Head of caudate nucleus (tissue), 42 donors: ENCODE measurements around the gene PPP2R3B.
"Not testable (repeated sequence)": the region's sequence is repeated elsewhere in the genome, so short reads cannot be mapped to it uniquely, and the experiment has no call there.

ENCODE experiments used
- DNase-seq, 42 donors: peaks; one replicate each; pipeline versions ENCODE4 v3.0.0 to v3.0.0-alpha.2; 2020 to 2021; ENCODE audit warnings: mixed read lengths in 7 of 42
- intact Hi-C: fragments of 100-400 bp; cut with DNase I; formaldehyde crosslinking; loops from one replicate; pipeline ENCODE4 v1.15.0; 2022

PPP2R3B gene, protein sequence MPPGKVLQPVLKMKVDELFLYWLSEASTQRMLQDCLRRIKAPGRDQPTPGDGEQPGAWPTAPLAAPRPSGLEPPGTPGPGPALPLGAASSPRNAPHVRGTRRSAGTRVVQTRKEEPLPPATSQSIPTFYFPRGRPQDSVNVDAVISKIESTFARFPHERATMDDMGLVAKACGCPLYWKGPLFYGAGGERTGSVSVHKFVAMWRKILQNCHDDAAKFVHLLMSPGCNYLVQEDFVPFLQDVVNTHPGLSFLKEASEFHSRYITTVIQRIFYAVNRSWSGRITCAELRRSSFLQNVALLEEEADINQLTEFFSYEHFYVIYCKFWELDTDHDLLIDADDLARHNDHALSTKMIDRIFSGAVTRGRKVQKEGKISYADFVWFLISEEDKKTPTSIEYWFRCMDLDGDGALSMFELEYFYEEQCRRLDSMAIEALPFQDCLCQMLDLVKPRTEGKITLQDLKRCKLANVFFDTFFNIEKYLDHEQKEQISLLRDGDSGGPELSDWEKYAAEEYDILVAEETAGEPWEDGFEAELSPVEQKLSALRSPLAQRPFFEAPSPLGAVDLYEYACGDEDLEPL

DNA sequence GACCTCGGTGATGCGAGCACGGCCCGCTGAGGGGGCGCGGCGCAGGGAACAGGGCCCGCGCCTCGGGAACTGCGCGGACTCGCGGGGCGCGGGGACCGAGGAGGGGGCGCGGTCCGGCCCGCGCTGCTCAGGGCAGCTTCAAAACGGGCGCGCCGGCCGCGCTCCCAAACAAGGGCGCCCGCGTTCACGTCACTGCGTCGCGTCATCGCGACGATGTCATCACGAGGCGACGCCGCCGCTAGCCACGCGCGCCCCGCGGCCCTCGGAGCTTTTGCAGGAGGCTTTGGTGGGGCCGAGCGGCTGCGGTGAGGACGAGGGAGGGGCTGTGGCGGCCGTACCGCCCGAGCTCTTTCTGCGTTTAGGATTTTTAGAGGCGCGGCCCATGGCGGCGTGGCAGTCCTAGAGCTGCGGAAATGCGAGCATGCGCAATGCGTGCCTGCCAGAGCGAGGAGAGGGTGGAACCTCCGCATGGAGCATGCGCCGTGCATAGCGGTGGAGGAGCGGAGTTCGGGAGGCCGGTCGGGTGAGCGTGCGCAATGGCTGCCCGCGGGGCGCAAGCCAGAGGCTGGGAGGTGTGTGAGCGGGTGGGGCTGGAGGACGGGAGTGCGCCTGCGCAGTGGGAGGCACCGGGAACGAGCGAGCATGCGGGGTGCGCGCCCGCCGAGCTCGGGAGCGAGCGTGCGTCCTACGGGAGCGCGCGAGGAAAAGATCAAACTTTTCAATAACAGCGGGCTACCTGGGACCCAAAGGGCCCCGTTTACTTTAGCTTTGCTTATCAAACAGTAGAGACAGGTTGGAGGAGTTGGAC is at the start of gene PPP2R3B:
TSS of gene PPP2R3B (minus strand) at position 140 of the 808 bp plus-strand sequence. CDS start 216 bp downstream, outside the sequence.
- intact Hi-C loops: loop anchor here (5.0 kb wide), 1 partner anchor 70 kb away; the partner anchor contains the start of gene GTPBP6
- DNase-seq: peak; percentile 91 to 100 (median 98)

- DNase-seq: peak in 1 of 42 donors; percentile 20
- intact Hi-C loops: no loop called here
These were observed 48.9 kb upstream of the PPP2R3B start for GRCh38 chrX:435536-436122.

DNA sequence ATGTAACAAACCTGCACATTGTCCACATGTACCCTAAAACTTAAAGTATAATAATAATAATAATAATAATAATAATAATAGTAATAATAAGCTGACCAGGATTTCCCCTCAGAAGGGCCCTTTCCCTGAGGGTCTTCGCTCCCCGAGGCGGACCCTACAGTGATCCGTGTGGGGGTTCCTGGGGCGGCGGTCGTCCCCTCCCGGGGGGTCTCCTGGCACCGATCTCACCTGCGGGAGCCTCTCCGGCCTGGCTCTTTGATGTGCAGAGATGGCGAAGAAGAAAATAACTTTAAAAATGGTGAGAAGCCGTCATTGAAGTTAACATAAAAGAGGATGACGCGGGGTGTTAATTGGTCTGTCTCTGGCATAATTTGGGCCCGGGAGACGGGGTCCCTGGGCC is 48.2 kb upstream of the PPP2R3B start:
- intact Hi-C loops: no loop called here
- DNase-seq: peak in 1 of 42 donors; percentile 6

- intact Hi-C loops: no loop called here
- peak in 2 of 42 donors; percentile 3 to 23 for DNase-seq
These were observed 47.1 kb upstream of the PPP2R3B start for GRCh38 chrX:433771-434170.

- intact Hi-C loops: not testable (repeated sequence)
- DNase-seq: peak in 1 of 42 donors; percentile 18
These were observed 46.0 kb upstream of the PPP2R3B start for GRCh38 chrX:432666-433065.

- intact Hi-C loops: no loop called here
- no peak for DNase-seq
These were observed 44.9 kb upstream of the PPP2R3B start for GRCh38 chrX:431492-432111.

DNA sequence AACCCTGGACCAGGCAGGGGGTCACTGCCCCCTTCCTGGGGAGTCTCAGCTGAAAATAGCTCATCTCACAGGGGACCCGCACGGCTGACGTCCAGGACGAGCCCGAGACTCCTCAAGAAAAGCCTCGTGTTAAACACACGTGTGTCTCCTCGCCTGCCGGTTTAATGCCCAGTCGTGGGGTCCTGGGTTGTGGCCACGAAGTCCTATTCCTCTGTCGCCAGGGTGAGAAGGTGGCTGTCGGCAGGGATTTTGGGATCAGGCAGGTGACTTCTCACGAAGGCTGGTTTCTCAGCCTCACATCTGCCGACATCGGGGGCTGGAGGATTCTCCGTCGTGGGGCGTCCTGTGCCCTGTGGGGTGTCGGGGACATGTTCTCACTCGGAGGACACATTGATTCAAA is 44.3 kb upstream of the PPP2R3B start:
- DNase-seq: no peak
- intact Hi-C loops: no loop called here

DNA sequence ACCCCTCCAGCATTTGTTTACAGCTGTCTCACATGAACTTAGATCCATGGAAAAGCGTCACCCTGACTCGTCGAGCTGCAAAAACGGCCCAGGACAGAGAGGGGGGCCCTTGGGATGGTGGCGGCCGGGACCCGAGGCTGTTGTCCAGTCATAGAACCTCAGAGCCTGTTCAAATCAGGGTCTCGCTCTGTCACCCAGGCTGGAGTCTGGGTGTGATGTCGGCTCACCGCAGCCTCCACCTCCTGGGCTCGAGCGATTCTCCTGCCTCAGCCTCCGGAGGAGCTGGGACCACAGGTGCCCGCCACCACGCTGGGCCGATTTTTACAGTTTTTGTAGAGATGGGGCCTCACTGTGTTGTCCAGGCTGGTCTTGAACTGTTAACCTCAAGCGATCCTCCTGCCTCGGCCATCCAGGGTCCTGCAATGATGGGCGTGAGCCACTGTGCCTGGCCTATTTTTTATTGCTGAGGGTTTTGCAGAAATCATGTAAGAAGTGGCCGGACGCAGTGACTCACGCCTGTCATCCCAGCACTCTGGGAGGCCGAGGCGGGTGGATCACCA is 42.6 kb upstream of the PPP2R3B start:
- DNase-seq: no peak

GRCh38 chrX:427812-428725 is 41.4 kb upstream of the PPP2R3B start:
- DNase-seq: peak in 3 of 42 donors; percentile 18 to 41 (median 24)
- intact Hi-C loops: no loop called here

More for the DNA sequence above, 42.6 kb upstream of the PPP2R3B start:
- intact Hi-C loops: no loop called here

DNA sequence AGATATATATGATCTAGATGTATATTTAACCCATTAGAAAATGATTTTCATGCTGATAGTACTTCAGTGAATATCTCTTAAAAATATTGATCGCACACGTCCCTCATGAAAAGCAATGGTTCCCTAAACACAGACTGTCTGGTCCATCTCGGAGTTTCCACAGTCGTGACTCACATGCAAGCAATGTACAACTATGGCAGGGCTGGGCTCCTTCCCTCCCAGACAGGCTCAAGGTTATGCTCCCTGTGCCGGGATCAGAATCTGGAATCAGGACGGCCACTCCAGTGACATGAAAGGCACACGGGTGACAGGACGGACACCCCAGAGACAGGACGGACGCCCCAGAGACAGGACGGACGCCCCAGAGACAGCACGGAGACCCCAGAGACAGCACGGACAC is 40.2 kb upstream of the PPP2R3B start:
- DNase-seq: peak in 1 of 42 donors; percentile 4
- intact Hi-C loops: no loop called here

DNA sequence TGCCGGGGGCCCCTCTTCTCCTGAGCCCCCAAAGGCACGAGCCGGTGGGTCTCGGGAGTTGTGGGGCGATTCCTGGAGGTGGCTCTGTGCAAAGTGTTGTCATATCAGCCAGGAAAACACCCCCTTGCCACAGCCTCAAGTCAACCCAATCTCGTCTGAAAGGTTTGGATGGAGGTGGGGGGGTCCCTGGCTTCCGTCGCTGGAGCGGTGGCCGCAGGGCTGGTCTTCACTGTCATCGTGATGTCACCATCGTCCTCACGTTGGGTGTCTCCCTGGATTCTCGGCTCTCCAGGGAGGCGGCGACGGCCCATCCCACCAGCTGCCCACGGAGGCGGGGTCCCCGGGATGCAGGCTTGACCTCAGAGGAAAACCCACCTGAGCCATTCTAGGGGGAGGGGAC is 38.3 kb upstream of the PPP2R3B start:
- intact Hi-C loops: no loop called here
- DNase-seq: peak in 1 of 42 donors; percentile 23

- intact Hi-C loops: no loop called here
- no peak for DNase-seq
These were observed 35.1 kb upstream of the PPP2R3B start for GRCh38 chrX:421646-422391.

DNA sequence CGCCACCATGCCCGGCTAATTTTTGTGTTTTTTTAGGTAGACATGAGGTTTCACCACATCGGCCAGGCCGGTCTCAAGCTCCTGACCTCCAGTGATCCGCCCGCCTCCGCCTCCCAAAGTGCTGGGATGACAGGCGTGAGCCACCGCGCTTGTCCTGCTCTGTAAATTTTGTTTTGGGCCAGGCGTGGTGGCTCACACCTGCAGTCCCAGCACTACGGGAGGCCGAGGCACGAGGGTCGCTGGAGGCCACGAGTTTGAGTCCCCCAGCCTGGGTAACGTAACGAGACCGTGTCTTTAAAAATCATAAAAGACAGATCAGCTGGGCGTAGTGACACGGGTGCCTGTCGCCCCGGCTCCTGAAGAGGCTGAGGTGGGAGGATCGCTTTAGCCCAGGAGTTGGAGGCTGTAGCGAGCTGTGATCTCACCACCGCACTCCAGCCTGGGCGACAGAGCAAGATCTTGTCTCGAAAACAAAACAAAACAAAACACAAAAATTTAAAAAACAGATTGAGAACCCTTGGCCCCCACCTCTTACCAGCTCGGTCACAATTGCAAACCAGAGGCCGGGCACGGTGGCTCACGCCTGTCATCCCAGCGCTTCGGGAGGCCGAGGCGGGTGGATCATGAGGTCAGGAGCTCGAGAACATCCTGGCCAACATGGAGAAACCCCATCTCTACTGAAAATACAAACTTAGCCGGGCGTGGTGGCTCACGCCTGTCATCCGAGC is 34.0 kb upstream of the PPP2R3B start:
- no peak for DNase-seq
- intact Hi-C loops: no loop called here

- DNase-seq: no peak
- intact Hi-C loops: no loop called here
These were observed 32.4 kb upstream of the PPP2R3B start for GRCh38 chrX:418927-419729.

DNA sequence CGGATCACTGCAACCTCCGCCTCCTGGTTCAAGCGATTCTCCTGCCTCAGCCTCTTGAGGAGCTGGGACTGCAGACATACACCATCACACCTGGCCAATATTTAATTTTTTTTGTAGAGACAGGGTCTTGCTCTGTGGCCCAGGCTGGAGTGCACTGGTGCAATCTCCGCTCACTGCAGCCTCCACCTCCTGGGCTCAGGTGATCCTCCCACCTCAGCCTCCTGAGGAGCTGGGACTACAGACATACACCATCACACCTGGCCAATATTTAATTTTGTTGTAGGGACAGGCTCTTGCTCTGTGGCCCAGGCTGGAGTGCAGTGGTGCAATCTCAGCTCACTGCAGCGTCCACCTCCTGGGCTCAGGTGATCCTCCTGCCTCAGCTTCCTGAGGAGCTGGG is 28.8 kb upstream of the PPP2R3B start:
- intact Hi-C loops, DNase-seq: not testable (repeated sequence)
